ENCODE results near the gene ATR. TPM values are rescaled to one million over a fixed set of nuclear protein-coding genes. Genes with fewer than 3 reads are reported as not detected.
"Not testable (repeated sequence)": the region's sequence is repeated elsewhere in the genome, so short reads cannot be mapped to it uniquely, and the experiment has no call there.

The ATR gene
- total RNA-seq, 2 donors from 2014 or later: 13.9 to 20.3 TPM

DNA sequence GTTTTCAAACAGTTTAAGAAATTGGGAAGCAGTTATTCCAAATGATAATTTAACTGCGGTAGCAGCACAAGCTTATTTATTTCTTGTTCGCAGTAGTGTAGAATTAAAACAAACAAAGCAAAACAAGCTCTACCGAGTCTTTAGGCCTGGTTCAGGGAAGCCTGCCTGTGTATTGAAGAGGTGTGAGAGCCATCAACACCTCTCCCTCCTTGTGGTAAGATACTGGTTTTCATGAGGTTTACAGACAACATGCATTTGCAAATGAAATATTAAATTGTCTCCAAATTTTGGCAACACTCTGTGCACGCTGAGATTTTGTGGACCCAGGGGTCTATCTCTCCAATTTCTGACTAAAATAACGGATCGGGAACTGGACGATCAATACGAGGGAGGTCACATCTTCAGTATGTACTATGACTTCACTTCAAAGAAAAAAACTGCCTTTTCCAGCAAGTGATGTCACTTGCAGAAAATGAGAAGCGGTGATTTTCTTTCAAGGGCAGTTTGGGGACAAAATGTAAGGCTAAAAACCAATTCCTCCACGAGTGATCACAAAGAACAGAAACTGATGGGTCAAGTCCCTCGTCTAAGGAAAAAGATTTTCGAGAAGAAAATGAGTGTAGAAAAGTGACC is 721 bp downstream of the ATR start:
- DNase-seq: no peak
- Histone ChIP-seq H3K4me3 (peak overlapping the region; percentile 95), H3K9me3 (no peaks in the 10 kb centered on the region), H3K27me3 (no peaks in the 10 kb centered on the region), H3K4me1 (no peaks in the 10 kb centered on the region), H3K36me3 (no peaks in the 10 kb centered on the region), H3K27ac (peak overlapping the region; percentile 90), H3K9ac (ENCODE audit: low read depth in 2 of 2, low read length in 2 of 2) (peak overlapping the region; percentile 82 to 95)
- TF ChIP-seq, protein P1, sequence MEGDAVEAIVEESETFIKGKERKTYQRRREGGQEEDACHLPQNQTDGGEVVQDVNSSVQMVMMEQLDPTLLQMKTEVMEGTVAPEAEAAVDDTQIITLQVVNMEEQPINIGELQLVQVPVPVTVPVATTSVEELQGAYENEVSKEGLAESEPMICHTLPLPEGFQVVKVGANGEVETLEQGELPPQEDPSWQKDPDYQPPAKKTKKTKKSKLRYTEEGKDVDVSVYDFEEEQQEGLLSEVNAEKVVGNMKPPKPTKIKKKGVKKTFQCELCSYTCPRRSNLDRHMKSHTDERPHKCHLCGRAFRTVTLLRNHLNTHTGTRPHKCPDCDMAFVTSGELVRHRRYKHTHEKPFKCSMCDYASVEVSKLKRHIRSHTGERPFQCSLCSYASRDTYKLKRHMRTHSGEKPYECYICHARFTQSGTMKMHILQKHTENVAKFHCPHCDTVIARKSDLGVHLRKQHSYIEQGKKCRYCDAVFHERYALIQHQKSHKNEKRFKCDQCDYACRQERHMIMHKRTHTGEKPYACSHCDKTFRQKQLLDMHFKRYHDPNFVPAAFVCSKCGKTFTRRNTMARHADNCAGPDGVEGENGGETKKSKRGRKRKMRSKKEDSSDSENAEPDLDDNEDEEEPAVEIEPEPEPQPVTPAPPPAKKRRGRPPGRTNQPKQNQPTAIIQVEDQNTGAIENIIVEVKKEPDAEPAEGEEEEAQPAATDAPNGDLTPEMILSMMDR (IDR thresholded peaks at IDR 0.05): no peak
- intact Hi-C loops (cut with DNase I): no loop called here

DNA sequence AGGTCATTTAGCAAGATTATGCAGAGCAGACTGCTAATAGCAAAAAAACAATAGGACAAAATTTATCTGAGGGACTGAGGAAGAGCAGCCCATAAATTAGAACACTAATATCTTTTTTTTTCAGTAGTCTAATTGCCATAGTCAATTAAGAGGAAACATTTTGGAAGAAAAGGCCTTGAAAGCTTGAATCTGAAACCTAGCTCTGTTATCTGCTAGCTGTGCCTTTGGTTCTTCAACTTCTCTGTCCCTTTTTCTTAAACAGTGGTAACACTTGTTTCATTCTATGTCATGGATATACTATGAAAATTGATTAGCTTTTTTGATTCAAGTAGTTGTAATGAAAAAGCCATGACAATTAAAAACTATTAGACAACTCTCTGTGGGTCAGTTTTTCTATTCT is 1.7 kb downstream of the ATR start:
- Histone ChIP-seq H3K27ac (no peak overlapping the region), H3K4me1 (no peaks in the 10 kb centered on the region), H3K27me3 (no peaks in the 10 kb centered on the region), H3K9ac (ENCODE audit: low read depth in 2 of 2, low read length in 2 of 2) (no peak overlapping the region), H3K9me3 (no peaks in the 10 kb centered on the region), H3K4me3 (no peak overlapping the region), H3K36me3 (no peaks in the 10 kb centered on the region)
- intact Hi-C loops (cut with DNase I): no loop called here
- TF ChIP-seq, protein P1 (IDR thresholded peaks at IDR 0.05): no peak
- no peak for DNase-seq

DNA sequence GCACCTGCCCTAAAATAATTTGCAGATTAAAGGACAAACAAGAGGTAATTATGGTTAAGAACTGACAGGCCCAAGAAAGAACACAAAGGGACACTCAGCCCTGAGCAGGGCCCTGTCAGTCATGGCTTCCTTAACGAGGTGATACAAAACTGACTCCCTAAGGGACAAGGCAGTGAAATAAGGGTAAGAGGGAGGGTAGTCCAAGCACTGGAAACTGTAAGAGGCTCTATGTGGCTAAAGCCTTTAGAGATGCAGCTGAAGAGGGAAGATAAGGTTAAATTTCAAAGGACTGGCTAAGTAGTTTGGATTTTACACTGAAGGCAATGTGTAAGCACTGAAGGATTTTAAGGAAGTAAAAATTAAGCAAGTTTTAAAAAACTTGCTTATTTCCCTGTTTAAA is 3.9 kb downstream of the ATR start:
- H3K36me3 ChIP-seq: no peaks in the 10 kb centered on the region
- no peaks in the 10 kb centered on the region for H3K4me1 ChIP-seq
- DNase-seq: no peak
- no peak overlapping the region for H3K27ac ChIP-seq
- TF ChIP-seq, protein P1 (IDR thresholded peaks at IDR 0.05): no peak
- H3K9me3 ChIP-seq: no peaks in the 10 kb centered on the region
- intact Hi-C loops (cut with DNase I): no loop called here
- no peak overlapping the region for H3K4me3 ChIP-seq
- H3K9ac ChIP-seq (ENCODE audit: low read depth in 2 of 2, low read length in 2 of 2): no peak overlapping the region
- no peaks in the 10 kb centered on the region for H3K27me3 ChIP-seq

DNA sequence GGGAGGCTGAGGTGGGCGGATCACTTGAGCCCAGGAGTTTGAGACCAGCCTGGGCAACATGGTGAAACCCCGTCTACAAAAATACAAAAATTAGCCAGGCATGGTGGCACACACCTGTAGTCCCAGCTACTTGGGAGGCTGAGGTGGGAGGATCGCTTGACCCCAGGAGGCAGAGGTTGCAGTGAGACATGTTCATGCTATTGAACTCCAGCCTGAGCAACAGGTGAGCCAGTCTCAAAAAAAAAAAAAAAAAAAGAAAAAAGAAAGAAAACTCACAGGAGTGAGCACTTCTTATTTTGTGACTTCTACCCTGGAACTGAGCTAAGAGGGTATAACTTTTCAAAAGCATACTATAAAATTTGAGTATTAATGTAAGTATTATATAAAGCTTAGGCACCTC is 4.3 kb downstream of the ATR start:
- H3K9me3 ChIP-seq; H3K4me1 ChIP-seq; H3K27me3 ChIP-seq; H3K4me3 ChIP-seq; H3K9ac ChIP-seq (ENCODE audit: low read depth in 2 of 2, low read length in 2 of 2); H3K36me3 ChIP-seq; DNase-seq; H3K27ac ChIP-seq; intact Hi-C loops (cut with DNase I): not testable (repeated sequence)

DNA sequence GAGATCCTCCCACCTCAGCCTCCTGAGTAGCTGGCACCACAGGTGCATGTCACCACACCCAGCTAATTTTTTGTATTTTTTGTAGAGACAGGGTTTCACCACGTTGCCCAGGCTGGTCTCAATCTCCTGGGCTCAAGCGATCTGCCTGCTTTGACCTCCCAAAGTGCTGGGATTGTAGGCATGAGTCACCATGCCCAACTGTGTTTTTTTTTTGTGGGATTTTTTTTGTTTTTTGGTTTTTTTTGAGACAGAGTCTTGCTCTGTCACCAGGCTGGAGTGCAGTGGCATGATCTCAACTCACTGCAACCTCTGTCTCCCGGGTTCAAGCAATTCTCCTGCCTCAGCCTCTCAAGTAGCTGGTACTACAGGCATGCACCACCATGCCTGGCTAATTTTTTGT is 9.1 kb downstream of the ATR start:
- intact Hi-C loops (cut with DNase I); H3K36me3 ChIP-seq; H3K4me1 ChIP-seq; H3K9ac ChIP-seq (ENCODE audit: low read depth in 2 of 2, low read length in 2 of 2); H3K4me3 ChIP-seq; DNase-seq; H3K27me3 ChIP-seq; H3K27ac ChIP-seq; H3K9me3 ChIP-seq: not testable (repeated sequence)

DNA sequence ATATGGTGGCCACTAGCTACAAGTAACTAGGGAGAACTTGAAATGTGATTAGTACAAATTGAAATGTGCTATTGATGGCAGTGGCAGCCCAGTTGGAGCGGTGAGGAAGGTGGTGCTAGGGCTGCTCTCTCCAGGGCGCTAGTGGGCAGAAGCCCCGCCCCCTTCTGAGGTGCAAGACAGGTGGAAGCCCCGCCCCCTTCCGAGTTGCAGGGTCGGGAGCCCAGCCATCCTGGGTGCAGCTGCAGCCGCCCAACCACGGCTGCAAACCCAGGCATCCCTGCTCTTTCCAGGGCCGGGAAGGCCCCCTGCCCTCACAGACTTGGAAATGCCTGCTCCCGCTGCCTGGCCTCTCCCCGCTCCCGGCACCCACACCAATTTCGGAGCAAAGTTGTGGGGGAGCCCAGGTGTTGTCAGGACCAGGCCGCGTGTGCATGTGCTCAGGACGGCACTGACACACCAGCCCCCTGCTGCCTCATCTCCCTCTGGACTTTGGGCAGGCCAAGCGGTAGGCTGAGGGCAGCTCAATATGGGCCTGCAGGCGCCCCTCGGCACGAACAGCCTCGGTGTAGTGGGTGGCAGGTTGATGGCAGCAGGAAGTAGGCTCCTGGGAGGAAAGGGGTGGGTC is 10.0 kb downstream of the ATR start:
- H3K9ac ChIP-seq (ENCODE audit: low read depth in 2 of 2, low read length in 2 of 2): no peak overlapping the region
- TF ChIP-seq, protein P1 (IDR thresholded peaks at IDR 0.05): no peak
- H3K4me3 ChIP-seq: no peak overlapping the region
- no peaks in the 10 kb centered on the region for H3K4me1 ChIP-seq
- H3K9me3 ChIP-seq: no peaks in the 10 kb centered on the region
- intact Hi-C loops (cut with DNase I): no loop called here
- H3K27me3 ChIP-seq: no peaks in the 10 kb centered on the region
- no peak for DNase-seq
- no peak overlapping the region for H3K27ac ChIP-seq
- no peaks in the 10 kb centered on the region for H3K36me3 ChIP-seq
